B cell (primary cell): ENCODE measurements around the gene VPS13A. TPM values are rescaled to one million over a fixed set of nuclear protein-coding genes. Genes with fewer than 3 reads are reported as not detected.
"Not testable (repeated sequence)": the region's sequence is repeated elsewhere in the genome, so short reads cannot be mapped to it uniquely, and the experiment has no call there.

ENCODE experiments used
- ATAC-seq: fragments of 200-7000 bp; cut with Tn5 transposase; one replicate; pipeline ENCODE4 v1.10.0; 2021; ENCODE audit warnings: low read depth, mild to moderate bottlenecking, moderate number of reproducible peaks, moderate library complexity
- CTCF ChIA-PET: fragments of 350-600 bp; sonication (Branson Sonifier 250); formaldehyde crosslinking; loops from one replicate; lab custom pipeline; 2021; ENCODE audit warnings: antibody characterized with exemption, inconsistent platforms; lab: Charles Lee
- POLR2A ChIA-PET: fragments of 350-600 bp; sonication (Branson Sonifier 250); formaldehyde crosslinking; loops from one replicate; lab custom pipeline; 2021; ENCODE audit warnings: antibody characterized with exemption; lab: Charles Lee
- DNase-seq: peaks from one replicate; pipeline ENCODE4 v3.0.0; 2013
- H2AFZ ChIP-seq: 2 replicates; pipeline ENCODE4 v1.6.1; 2012; ENCODE audit warnings: mild to moderate bottlenecking, low read depth, low read length; ENCODE audit not compliant: insufficient read depth, poor library complexity, severe bottlenecking
- H3K27ac ChIP-seq, 2 donors: 1 replicate in 1 of 2; 2 replicates in 1 of 2; pipeline ENCODE4 v1.5.1; 2012 to 2013; ENCODE audit warnings: low read length in 2 of 2, mild to moderate bottlenecking in 2 of 2, moderate library complexity in 1 of 2
- H3K27me3 ChIP-seq, 4 experiments: fragments of 200-600 bp in 1 of 4; sonication (generic) in 1 of 4; replicated peaks in 1 of 4; 1 replicate in 2 of 4; 2 replicates in 2 of 4; pipeline versions ENCODE4 v1.6.1 to v1.7.0; 2013 to 2016; ENCODE audit warnings: low read length in 3 of 4, mild to moderate bottlenecking in 2 of 4, mixed read lengths in 1 of 4, moderate library complexity in 1 of 4; ENCODE audit not compliant: insufficient read depth in 4 of 4, control insufficient read depth in 3 of 4; ENCODE audit errors: control extremely low read depth in 1 of 4
- H3K36me3 ChIP-seq, 2 experiments: replicated peaks in 1 of 2; 1 replicate in 1 of 2; 2 replicates in 1 of 2; pipeline versions ENCODE4 v1.6.1 to v1.7.1; 2013; ENCODE audit warnings: low read length in 1 of 2; ENCODE audit not compliant: insufficient read depth in 2 of 2, control insufficient read depth in 1 of 2; ENCODE audit errors: control extremely low read depth in 1 of 2, extremely low read depth in 1 of 2
- H3K4me1 ChIP-seq, 2 donors: fragments of 200-600 bp in 1 of 2; sonication (generic) in 1 of 2; 1 replicate in 1 of 2; 2 replicates in 1 of 2; pipeline versions ENCODE4 v1.5.1 to v1.6.1; 2013 to 2017; ENCODE audit warnings: low read length in 2 of 2; ENCODE audit not compliant: control insufficient read depth in 2 of 2, insufficient read depth in 2 of 2
- H3K4me2 ChIP-seq: replicated peaks from 2 replicates; pipeline ENCODE3; 2012; ENCODE audit warnings: mild to moderate bottlenecking, low read depth, low read length; ENCODE audit not compliant: poor library complexity, severe bottlenecking
- H3K4me3 ChIP-seq, 5 experiments: fragments of 200-600 bp in 1 of 5; sonication (generic) in 1 of 5; 1 replicate in 3 of 5; 2 replicates in 2 of 5; pipeline versions ENCODE4 v1.5.1 to v1.7.0; 2011 to 2016; ENCODE audit warnings: low read length in 4 of 5, mild to moderate bottlenecking in 4 of 5, low read depth in 2 of 5, control low read depth in 1 of 5, moderate library complexity in 1 of 5; ENCODE audit not compliant: insufficient read depth in 1 of 5; ENCODE audit errors: control extremely low read depth in 1 of 5, extremely low read depth in 1 of 5
- H3K79me2 ChIP-seq: fragments of 200-600 bp; sonication (generic); one replicate; pipeline ENCODE4 v1.6.0; 2016; ENCODE audit warnings: low read length; ENCODE audit not compliant: control insufficient read depth, insufficient read depth
- H3K9ac ChIP-seq: fragments of 200-600 bp; sonication (generic); 2 replicates; pipeline ENCODE4 v1.6.1; 2017; ENCODE audit warnings: mild to moderate bottlenecking, low read length, moderate library complexity
- H3K9me3 ChIP-seq, 3 donors: one replicate each; pipeline versions ENCODE4 v1.6.1 to v1.7.1; 2013; ENCODE audit warnings: low read length in 2 of 3; ENCODE audit not compliant: control insufficient read depth in 2 of 3, insufficient read depth in 1 of 3; ENCODE audit errors: control extremely low read depth in 1 of 3
- H4K20me1 ChIP-seq: 2 replicates; pipeline ENCODE4 v1.6.0; 2012; ENCODE audit warnings: mild to moderate bottlenecking, low read length; ENCODE audit not compliant: insufficient read depth, control insufficient read depth, poor library complexity, severe bottlenecking
- H3K27ac Mint-ChIP-seq: one replicate; pipeline ENCODE4 v1.8.0; 2021; ENCODE audit warnings: mixed read lengths
- H3K27me3 Mint-ChIP-seq: one replicate; pipeline ENCODE4 v1.8.0; 2021; ENCODE audit warnings: mixed read lengths
- H3K4me1 Mint-ChIP-seq: one replicate; pipeline ENCODE4 v1.8.0; 2021; ENCODE audit warnings: mixed read lengths
- H3K4me3 Mint-ChIP-seq: one replicate; pipeline ENCODE4 v1.8.0; 2021; ENCODE audit warnings: mixed read lengths
- H3K9me3 Mint-ChIP-seq: one replicate; pipeline ENCODE4 v1.8.0; 2022; ENCODE audit warnings: mixed read lengths; ENCODE audit not compliant: insufficient read depth
- EZH2 ChIP-seq: IDR thresholded peaks from 2 replicates; pipeline ENCODE4 v1.6.1; 2012; ENCODE audit warnings: borderline replicate concordance, low read depth, mild to moderate bottlenecking, moderate library complexity, low read length; ENCODE audit not compliant: insufficient read depth, poor library complexity, severe bottlenecking
- WGBS: methylation state at CpG from one replicate; pipeline ENCODE4 v1.1.5; 2013; ENCODE audit warnings: missing lambda C conversion rate; ENCODE audit not compliant: insufficient coverage; 5-methylcytosine and 5-hydroxymethylcytosine counted together
- intact Hi-C: fragments of 100-400 bp; cut with micrococcal nuclease; formaldehyde crosslinking; loops from one replicate; pipeline ENCODE4 v1.10.0; 2022
- polyA plus RNA-seq: library from polyadenylated mRNA; depleted of rRNA; stranded (reverse); fragments of >200 nt; gene quantifications from 2 replicates; pipeline ENCODE4 v1.2.3, GENCODE V29; 2012
- total RNA-seq, 2 donors: library from RNA; stranded (reverse); fragments of 120-200 nt in 1 of 2; gene quantifications; 1 replicate in 1 of 2; 2 replicates in 1 of 2; pipeline versions ENCODE4 v1.2.3 to v1.2.4, GENCODE V29; 2013 to 2022
- TF ChIP-seq, protein P1 (sequence below): fragments of 200-600 bp; IDR thresholded peaks from one replicate; pipeline ENCODE4 v1.8.0; 2022; ENCODE audit warnings: antibody characterized with exemption, mild to moderate bottlenecking

The VPS13A gene
- total and polyA plus RNA-seq, 2 donors (not counting 1 experiment from before 2014, with no cell fraction given): 6.5 to 57.8 TPM

GRCh38 chr9:77261605-77262004, 84.3 kb downstream of the VPS13A start:
- Mint-ChIP-seq H3K27ac (no peak overlapping the region), H3K4me3 (no peak overlapping the region), H3K27me3 (no peaks in the 10 kb centered on the region), H3K9me3 (peaks cover 9% of the 10 kb centered on the region), H3K4me1 (no peaks in the 10 kb centered on the region)
- intact Hi-C loops: no loop called here
- WGBS: 98% methylated on average over 6 of the region's 8 CpGs
- no peak overlapping the region for H3K27ac ChIP-seq
- TF ChIP-seq, protein P1, sequence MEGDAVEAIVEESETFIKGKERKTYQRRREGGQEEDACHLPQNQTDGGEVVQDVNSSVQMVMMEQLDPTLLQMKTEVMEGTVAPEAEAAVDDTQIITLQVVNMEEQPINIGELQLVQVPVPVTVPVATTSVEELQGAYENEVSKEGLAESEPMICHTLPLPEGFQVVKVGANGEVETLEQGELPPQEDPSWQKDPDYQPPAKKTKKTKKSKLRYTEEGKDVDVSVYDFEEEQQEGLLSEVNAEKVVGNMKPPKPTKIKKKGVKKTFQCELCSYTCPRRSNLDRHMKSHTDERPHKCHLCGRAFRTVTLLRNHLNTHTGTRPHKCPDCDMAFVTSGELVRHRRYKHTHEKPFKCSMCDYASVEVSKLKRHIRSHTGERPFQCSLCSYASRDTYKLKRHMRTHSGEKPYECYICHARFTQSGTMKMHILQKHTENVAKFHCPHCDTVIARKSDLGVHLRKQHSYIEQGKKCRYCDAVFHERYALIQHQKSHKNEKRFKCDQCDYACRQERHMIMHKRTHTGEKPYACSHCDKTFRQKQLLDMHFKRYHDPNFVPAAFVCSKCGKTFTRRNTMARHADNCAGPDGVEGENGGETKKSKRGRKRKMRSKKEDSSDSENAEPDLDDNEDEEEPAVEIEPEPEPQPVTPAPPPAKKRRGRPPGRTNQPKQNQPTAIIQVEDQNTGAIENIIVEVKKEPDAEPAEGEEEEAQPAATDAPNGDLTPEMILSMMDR: no peak
- TF ChIP-seq EZH2: no peak
- ATAC-seq: no peak
- no peaks in the 10 kb centered on the region for H4K20me1 ChIP-seq
- no peak overlapping the region for H3K9ac ChIP-seq
- POLR2A ChIA-PET: no interaction called here
- no peaks in the 10 kb centered on the region for H3K4me1 ChIP-seq
- no peak overlapping the region for H3K4me3 ChIP-seq
- no peaks in the 10 kb centered on the region for H3K79me2 ChIP-seq
- no peaks in the 10 kb centered on the region for H3K27me3 ChIP-seq
- DNase-seq: no peak
- H3K36me3 ChIP-seq: peaks cover 0 to under 1% of the 10 kb centered on the region in 2 experiments
- H2AFZ ChIP-seq: no peak overlapping the region
- no peak overlapping the region for H3K4me2 ChIP-seq
- no peaks in the 10 kb centered on the region for H3K9me3 ChIP-seq
- CTCF ChIA-PET: interaction anchor here (0.7 kb wide), 1 partner anchor 112 kb away, joined by 3 read pairs; no protein-coding TSS in a partner anchor

GRCh38 chr9:77267762-77268161, 90.4 kb downstream of the VPS13A start:
- POLR2A ChIA-PET, H3K27me3 Mint-ChIP-seq, CTCF ChIA-PET, DNase-seq, H3K9me3 Mint-ChIP-seq, H3K79me2 ChIP-seq, H2AFZ ChIP-seq, H3K4me2 ChIP-seq, H3K4me1 Mint-ChIP-seq, H3K4me1 ChIP-seq, H4K20me1 ChIP-seq, H3K27ac Mint-ChIP-seq, H3K4me3 ChIP-seq, H3K27me3 ChIP-seq, ATAC-seq, H3K27ac ChIP-seq, H3K4me3 Mint-ChIP-seq, intact Hi-C loops, H3K9me3 ChIP-seq, H3K36me3 ChIP-seq, H3K9ac ChIP-seq: not testable (repeated sequence)
- WGBS: 98% methylated on average over 4 of the region's 5 CpGs
